G401.6 (cell line): ENCODE results near the gene TACC2.
"Not testable (repeated sequence)": the region's sequence is repeated elsewhere in the genome, so short reads cannot be mapped to it uniquely, and the experiment has no call there.

Experiments
- FAIRE-seq: peaks from 2 replicates; lab custom pipeline; 2012; peaks lifted over from hg19 to GRCh38; lab: Jason Lieb, UNC

TACC2 gene

DNA sequence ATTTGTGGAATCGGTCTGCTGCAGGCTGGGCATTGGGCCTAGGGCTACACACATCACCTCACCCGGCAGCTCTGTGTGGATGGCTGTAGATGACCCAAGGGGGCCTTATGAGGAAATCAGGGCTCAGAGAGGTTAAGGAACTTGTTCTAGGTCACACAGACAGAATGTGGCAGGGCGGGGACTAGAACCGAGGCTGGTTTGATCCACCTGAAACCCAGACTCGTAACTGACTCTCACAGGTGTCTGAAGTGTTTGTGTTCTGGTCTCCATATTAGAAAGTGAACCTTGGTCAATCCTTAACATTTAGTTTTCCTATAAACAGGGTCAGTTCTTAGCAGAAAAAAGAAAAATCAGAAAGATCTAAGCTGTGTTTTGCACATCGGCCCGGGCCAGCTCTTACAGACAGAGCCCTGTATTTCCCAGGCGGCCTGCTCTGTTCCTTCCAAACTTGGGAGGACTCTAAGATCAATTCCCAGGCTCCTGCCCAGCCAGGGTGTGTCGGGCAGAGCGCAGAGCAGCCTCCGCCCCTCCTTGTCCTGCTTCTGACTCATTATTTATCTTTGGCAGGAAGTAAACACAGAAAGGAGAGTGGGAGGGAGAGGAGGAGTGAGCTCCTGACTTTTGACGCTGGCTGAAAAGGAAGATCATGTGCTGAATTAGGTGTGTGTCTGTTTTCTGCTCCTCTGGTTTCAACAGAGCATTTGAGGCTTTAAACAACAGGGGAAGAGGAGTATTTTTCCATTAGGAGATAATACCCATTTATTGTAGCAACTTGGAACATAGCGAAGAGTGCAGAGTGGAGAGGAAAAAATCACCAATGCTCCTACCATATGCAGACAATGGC is 74.1 kb downstream of the TACC2 start:
- FAIRE-seq, result no peak

DNA sequence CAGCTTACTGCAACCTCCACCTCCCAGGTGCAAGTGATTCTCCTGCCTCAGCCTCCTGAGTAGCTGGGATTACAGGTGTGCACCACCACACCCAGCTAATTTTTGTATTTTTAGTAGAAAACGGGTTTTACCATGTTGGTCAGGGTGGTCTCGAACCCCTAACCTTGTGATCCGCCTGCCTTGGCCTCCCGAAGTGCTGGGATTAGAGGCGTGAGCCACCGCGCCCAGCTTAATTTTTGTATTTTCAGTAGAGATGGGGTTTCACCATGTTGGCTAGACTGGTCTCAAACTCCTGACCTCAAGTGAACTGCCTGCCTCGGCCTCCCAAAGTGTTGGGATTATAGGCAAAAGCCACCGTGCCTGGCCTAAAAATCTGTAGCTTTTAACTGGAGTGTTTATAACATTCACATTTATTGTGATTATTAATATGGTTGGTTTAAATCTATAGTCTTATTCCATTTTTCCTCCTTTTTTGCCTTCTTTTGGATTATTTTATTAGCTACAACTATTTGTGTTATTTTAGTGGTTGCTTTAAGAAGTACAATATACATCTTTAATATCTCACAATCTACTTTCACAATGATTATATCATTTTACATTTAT is 77.5 kb downstream of the TACC2 start:
- not testable (repeated sequence) for FAIRE-seq

DNA sequence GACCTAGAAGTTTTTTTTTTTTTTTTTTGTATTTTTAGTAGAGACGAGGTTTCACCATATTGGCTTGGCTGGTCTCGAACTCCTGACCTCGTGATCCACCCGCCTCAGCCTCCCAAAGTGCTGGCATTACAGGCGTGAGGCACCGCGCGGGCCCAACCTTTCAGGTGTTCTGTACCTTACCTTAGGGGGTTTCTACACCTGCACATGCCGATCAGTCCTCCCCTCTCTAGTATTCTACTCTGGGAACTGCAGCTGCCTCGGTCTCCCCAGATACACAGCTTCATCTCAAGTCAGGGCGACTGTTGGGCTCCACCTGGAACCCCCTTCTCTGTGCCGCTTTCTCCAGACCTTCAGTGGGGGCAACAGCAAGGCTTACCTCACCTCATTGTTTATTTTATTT is 79.9 kb downstream of the TACC2 start:
- FAIRE-seq, result no peak

DNA sequence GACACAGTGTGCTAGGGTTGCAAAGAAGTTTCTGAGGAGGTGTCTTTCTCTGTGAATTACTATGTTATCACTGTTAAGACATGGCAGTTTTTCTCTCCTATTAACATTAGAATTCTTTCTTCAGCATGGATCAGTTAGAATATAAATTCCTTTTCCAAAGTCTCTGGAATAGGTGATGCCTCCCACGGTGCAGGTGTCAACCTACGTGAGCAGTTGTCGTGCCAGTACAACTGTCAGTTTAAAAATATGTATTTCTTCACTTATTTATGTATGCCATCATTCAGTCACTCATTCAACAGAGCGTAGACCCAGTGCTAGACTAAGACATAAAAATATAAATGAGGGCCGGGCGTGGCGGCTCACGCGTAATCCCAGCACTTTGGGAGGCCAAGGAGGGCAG is 83.5 kb downstream of the TACC2 start:
- FAIRE-seq, result no peak

DNA sequence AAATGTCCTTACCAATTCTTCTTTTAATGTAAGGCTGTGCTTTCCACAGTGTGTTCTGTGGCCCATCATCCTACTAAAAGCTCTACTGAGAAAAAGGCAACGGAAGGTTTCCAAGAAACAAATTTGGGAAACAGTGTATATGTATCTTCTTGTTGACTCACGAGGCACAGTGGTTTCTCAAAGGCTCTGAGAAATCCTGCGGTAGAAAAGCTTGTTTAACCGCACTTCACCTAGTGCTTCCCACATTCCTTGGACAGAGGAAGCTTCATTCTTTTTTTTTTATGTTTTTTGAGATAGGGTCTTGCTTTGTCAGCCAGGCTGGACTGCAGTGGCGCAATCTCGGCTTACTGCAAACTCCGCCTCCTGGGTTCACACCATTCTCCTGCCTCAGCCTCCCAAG is 84.5 kb downstream of the TACC2 start:
- FAIRE-seq, result no peak

DNA sequence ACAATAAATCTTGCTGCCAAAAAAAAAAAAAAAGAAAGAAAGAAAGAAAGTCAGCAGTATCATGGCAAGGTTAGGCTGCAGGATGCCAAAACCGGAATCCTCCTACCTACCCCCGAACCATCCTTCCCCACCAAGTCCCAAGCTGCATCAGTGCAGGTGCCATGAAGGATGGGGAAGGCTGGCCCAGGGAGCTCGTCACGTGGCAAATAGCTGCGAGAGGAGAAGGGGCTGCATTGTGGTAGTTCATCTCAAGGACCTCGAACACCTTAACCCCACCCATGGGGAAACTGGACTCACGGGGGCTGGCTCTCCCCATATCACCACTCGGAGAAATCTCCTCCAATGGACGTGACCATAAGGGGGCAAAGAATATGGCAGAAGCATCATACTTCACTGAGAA is 86.2 kb downstream of the TACC2 start:
- FAIRE-seq, result no peak

DNA sequence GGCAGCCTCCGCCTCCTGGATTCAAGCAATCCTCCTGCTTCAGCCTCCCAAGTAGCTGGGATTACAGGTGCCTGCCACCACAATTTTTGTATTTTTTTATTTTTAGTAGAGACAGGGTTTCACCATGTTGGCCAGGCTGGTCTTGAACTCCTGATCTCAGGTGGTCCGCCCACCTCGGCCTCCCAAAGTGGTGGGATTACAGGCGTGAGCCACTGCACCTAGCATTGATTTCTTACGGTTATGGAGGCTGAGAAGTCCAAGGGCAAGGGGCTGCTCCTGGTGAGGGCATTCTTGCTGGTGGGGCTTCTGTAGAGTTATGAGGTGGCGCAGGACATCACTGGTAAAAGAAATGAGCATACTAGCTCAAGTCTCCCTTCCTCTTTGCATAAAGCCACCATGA is 86.9 kb downstream of the TACC2 start:
- not testable (repeated sequence) for FAIRE-seq

DNA sequence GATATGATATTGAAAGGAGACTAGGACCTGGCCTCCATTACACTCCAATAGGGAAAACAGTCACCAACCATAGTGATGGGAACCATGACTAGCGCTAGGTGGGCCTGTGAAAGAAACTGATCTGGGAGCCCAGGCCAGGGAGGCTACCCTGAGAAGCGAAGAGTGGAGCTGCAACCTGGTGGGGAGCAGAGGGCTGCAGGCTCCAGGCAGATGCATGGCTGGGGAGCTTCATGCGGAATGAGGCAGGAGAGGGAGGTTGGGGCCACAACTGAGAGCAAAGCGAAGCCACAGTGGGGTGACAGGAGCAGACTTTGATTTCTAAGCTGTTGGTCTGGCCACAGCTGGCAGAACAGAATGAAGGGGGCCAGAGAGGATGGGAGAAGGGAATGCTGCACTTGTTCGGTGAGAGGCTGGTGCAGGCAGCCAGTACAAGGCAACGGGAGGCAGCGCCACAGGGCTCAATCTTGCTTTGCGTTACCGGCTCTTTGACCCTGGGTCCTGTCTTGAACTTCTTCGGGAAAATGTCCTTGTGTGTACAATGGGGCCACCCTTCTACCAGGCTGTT is 88.4 kb downstream of the TACC2 start:
- FAIRE-seq, result no peak

DNA sequence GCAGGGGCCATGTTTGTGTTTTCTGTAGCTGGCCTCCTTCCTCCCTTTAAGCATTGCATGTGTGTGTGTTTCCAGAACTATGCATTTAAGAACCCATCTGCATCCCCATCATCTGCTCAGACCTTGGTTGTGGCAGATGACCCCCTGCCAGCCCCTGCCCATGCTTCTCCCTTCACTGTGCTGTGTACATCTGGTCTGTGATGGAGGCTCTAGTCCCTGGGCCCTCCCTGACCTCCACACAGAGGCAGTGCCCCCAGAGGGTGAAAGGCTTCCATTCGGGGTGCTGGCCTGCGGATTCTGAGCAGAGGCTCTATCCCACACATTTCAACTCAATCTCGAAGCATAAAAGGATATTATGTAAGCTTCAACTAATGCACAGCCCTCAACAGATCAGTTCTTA is 89.4 kb downstream of the TACC2 start:
- FAIRE-seq, result no peak

DNA sequence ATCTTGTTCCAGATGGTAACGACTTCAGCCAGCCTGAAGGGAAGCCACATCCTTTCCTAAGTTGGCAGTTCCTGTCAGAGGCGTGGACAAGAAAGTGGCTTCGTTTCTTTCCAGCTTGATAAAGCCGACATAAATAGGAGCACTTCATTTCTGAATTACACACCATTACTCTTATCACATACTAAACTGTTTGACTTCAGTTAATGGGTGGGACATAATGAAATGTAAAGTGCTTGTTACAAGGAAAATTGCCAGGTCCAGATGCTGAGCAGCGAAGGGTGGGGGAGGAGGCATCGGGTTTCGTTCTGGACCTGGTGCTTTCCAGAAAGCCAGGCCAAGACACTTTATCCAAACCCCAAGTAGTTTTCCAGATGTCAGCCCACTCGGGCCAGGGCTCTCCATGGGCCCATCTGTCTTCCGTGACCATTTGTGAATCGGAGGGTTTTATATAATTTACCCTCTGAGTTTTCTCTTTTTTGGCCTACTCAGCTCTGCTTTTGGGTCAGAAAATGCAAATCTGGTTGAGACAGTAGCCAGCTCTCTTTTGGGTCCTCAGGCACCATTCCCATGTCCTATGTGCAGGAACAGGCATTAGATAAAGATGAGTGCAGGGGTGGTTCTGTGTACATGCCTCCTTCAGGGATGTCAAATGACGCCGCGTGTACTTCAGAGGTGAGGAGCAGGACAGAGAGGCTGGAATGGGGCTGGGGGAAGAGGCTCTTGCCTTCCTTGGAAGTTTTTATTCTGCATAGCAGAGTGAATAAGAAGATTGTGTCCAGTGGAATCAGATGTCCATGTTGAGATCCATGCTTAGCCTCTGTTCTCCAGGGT is 90.2 kb downstream of the TACC2 start:
- no peak for FAIRE-seq

DNA sequence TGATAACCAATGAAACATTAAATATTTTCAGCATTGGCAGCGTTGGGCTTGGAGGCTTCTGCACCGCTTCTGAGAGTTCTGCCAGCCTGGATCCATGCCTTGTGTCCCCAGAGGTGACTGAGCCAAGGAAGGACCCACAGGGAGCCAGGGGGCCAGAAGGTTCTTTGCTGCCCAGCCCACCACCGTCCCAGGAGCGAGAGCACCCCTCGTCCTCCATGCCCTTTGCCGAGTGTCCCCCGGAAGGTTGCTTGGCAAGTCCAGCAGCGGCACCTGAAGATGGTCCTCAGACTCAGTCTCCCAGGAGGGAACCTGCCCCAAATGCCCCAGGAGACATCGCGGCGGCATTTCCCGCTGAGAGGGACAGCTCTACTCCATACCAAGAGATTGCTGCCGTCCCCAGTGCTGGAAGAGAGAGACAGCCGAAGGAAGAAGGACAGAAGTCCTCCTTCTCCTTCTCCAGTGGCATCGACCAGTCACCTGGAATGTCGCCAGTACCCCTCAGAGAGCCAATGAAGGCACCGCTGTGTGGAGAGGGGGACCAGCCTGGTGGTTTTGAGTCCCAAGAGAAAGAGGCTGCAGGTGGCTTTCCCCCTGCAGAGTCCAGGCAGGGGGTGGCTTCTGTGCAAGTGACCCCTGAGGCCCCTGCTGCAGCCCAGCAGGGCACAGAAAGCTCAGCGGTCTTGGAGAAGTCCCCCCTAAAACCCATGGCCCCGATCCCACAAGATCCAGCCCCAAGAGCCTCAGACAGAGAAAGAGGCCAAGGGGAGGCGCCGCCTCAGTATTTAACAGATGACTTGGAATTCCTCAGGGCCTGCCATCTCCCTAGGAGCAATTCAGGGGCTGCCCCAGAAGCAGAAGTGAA is 93.9 kb downstream of the TACC2 start:
- FAIRE-seq, result no peak

DNA sequence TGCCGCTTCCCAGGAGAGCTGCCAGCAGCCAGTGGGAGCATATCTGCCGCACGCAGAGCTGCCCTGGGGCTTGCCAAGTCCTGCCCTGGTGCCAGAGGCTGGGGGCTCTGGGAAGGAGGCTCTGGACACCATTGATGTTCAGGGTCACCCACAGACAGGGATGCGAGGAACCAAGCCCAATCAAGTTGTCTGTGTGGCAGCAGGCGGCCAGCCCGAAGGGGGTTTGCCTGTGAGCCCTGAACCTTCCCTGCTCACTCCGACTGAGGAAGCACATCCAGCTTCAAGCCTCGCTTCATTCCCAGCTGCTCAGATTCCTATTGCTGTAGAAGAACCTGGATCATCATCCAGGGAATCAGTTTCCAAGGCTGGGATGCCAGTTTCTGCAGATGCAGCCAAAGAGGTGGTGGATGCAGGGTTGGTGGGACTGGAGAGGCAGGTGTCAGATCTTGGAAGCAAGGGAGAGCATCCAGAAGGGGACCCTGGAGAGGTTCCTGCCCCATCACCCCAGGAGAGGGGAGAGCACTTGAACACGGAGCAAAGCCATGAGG is 94.6 kb downstream of the TACC2 start:
- FAIRE-seq, result no peak

DNA sequence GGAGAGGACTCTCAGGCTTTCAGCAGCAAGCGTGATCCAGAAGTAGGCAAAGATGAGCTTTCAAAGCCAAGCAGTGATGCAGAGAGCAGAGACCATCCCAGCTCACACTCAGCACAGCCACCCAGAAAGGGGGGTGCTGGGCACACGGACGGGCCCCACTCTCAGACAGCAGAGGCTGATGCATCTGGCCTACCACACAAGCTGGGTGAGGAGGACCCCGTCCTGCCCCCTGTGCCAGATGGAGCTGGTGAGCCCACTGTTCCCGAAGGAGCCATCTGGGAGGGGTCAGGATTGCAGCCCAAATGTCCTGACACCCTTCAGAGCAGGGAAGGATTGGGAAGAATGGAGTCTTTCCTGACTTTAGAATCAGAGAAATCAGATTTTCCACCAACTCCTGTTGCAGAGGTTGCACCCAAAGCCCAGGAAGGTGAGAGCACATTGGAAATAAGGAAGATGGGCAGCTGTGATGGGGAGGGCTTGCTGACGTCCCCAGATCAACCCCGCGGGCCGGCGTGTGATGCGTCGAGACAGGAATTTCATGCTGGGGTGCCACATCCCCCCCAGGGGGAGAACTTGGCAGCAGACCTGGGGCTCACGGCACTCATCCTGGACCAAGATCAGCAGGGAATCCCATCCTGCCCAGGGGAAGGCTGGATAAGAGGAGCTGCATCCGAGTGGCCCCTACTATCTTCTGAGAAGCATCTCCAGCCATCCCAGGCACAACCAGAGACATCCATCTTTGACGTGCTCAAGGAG is 95.5 kb downstream of the TACC2 start:
- no peak for FAIRE-seq

DNA sequence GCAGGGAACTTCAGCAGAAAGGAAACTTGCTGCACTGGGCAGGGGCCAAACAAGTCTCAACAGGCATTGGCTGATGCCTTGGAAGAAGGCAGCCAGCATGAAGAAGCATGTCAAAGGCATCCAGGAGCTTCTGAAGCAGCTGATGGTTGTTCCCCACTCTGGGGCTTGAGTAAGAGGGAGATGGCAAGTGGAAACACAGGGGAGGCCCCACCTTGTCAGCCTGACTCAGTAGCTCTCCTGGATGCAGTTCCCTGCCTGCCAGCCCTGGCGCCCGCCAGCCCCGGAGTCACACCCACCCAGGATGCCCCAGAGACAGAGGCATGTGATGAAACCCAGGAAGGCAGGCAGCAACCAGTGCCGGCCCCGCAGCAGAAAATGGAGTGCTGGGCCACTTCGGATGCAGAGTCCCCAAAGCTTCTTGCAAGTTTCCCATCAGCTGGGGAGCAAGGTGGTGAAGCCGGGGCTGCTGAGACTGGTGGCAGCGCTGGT is 96.5 kb downstream of the TACC2 start:
- no peak for FAIRE-seq

DNA sequence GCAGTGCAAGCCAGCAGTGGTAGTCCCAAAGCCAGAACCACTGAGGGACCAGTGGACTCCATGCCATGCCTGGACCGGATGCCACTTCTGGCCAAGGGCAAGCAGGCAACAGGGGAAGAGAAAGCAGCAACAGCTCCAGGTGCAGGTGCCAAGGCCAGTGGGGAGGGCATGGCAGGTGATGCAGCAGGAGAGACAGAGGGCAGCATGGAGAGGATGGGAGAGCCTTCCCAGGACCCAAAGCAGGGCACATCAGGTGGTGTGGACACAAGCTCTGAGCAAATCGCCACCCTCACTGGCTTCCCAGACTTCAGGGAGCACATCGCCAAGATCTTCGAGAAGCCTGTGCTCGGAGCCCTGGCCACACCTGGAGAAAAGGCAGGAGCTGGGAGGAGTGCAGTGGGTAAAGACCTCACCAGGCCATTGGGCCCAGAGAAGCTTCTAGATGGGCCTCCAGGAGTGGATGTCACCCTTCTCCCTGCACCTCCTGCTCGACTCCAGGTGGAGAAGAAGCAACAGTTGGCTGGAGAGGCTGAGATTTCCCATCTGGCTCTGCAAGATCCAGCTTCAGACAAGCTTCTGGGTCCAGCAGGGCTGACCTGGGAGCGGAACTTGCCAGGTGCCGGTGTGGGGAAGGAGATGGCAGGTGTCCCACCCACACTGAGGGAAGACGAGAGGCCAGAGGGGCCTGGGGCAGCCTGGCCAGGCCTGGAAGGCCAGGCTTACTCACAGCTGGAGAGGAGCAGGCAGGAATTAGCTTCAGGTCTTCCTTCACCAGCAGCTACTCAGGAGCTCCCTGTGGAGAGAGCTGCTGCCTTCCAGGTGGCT is 97.7 kb downstream of the TACC2 start:
- FAIRE-seq, result no peak

DNA sequence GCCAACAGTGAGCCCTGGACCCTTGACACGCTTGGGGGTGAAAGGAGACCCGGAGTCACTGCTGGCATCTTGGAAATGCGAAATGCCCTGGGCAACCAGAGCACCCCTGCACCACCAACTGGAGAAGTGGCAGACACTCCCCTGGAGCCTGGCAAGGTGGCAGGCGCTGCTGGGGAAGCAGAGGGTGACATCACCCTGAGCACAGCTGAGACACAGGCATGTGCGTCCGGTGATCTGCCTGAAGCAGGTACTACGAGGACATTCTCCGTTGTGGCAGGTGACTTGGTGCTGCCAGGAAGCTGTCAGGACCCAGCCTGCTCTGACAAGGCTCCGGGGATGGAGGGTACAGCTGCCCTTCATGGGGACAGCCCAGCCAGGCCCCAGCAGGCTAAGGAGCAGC is 98.5 kb downstream of the TACC2 start:
- FAIRE-seq, result no peak

DNA sequence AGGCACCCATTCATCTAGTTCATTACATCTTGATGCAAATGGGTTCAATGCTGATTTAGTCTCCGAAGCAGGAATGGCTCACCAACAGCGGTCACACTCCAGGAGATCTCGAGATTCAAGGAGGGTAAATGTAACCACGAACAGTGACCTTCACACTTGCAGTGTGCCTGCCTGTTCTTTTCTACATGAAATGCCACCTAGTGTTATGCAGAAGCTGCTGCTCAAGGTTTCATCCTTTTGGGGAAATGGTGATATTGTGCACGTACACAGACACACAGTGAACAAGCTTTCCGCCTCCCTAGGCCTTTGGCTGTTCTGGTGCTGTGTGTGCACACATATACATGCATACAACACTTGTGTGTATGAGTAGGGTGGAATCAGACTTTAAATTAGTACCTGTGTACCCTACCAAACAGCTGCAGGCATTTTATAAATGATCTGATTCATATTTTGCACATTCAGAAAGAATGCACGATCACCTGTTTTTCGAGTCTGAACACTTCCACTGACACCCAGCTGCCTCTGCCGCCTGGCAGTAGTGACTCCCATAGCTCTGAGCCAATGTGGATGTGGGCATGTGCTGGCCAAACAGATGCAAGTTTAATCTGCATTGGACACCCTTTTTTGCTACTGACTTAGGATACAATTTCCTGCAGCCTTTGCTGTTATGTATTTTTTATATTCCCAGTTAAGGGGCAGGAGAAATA is 100.5 kb downstream of the TACC2 start:
- FAIRE-seq, result no peak

DNA sequence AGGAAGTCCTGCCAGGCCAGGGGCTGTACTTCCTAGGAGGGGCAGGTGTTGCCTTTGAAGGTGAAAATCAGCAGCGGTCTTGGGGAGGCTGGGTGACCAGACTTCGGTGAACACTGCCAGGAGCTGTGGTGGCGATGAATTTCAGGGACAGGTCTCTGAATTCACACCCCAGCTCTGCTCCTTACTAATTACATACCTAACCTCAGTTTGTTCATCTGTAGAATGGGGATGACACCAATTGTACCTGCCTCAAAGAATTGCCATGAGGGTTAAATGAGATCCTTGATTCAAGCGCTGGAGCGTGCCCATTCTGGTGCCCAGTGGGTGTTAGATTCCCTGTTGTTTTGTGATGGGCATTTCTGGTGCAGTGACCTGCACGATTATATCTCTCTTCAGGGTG is 102.8 kb downstream of the TACC2 start:
- no peak for FAIRE-seq

DNA sequence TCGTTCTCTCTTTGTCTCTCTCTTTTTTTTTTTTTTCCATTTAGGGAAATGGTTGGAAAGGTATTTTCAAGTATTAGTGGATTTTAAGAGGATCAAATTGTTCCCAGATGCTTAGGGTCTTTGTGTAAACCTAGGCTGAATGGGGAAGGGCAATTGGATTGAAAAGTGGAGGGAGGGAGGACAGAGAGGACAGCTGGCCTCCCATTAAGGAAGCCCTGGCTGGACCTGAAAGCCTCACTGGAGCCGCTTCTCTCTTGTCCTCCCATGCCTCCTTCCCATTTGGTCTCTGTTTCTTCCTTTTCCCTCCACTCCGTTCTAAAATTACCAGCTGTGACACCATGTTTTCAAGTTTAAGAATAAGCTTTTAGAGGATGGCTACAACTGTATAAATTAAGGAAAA is 104.1 kb downstream of the TACC2 start:
- FAIRE-seq, result no peak
